Measurements from ENCODE around the gene FBXW8. TPM values are rescaled to one million over a fixed set of nuclear protein-coding genes. Genes with fewer than 3 reads are reported as not detected.

Gene FBXW8
- total RNA-seq, 4 donors from 2014 or later, result 7.8 to 29.9 (median 10.3) TPM

DNA sequence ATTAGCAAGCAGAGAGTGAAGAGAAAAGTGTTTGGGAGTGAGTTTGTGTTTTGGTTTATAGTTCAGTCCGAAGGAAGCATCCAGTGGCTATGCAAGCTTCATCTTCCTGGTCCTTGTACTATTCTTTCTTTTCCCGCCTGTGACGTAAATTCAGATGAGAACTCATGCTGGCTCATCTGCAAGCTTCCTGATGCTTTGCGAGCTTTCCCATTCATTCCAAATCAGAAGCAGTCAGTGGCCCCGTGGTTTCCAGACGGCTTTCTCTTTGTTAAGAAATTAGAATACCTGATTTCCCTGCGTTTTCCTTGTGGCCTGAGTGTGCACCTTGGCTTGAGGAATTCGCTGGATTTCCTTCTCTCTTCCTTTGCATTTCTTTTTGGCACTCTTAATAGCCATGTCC is 99.0 kb downstream of the FBXW8 start:
- H3K4me3 ChIP-seq, result no peak overlapping the region
- H3K4me1 ChIP-seq, result no peaks in the 10 kb centered on the region
- WGBS, 2 donors (ENCODE audit: low coverage in 1 of 2), result 77 to 91% methylated on average over 3 to 8 of the region's 8 CpGs
- H3K27ac ChIP-seq, result no peak overlapping the region
- TF ChIP-seq, protein P1, sequence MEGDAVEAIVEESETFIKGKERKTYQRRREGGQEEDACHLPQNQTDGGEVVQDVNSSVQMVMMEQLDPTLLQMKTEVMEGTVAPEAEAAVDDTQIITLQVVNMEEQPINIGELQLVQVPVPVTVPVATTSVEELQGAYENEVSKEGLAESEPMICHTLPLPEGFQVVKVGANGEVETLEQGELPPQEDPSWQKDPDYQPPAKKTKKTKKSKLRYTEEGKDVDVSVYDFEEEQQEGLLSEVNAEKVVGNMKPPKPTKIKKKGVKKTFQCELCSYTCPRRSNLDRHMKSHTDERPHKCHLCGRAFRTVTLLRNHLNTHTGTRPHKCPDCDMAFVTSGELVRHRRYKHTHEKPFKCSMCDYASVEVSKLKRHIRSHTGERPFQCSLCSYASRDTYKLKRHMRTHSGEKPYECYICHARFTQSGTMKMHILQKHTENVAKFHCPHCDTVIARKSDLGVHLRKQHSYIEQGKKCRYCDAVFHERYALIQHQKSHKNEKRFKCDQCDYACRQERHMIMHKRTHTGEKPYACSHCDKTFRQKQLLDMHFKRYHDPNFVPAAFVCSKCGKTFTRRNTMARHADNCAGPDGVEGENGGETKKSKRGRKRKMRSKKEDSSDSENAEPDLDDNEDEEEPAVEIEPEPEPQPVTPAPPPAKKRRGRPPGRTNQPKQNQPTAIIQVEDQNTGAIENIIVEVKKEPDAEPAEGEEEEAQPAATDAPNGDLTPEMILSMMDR (IDR thresholded peaks at IDR 0.05), result no peak
- TF ChIP-seq POLR2AphosphoS5 (IDR thresholded peaks at IDR 0.05) (no peak), POLR2A (IDR thresholded peaks at IDR 0.05) (no peak), EP300 (IDR thresholded peaks at IDR 0.05; ENCODE audit: low read depth) (no peak)
- intact Hi-C loops (cut with DNase I; ENCODE audit: low total_unique reads), result no loop called here
- no peaks in the 10 kb centered on the region for H3K27me3 ChIP-seq
- in situ Hi-C loops (cut with MboI; ENCODE audit: low pct_ligation_motif_present in 1 of 4, low pct_unique_long_range_greater_than_20kb in 1 of 4, low sequenced_read_pairs in 3 of 4), result no loop called here
- H3K36me3 ChIP-seq, result peaks cover 0 to 11% (median under 1%) of the 10 kb centered on the region in 4 donors
- no peak for DNase-seq
- H3K9me3 ChIP-seq, result peaks cover 0 to 6% of the 10 kb centered on the region in 2 donors

DNA sequence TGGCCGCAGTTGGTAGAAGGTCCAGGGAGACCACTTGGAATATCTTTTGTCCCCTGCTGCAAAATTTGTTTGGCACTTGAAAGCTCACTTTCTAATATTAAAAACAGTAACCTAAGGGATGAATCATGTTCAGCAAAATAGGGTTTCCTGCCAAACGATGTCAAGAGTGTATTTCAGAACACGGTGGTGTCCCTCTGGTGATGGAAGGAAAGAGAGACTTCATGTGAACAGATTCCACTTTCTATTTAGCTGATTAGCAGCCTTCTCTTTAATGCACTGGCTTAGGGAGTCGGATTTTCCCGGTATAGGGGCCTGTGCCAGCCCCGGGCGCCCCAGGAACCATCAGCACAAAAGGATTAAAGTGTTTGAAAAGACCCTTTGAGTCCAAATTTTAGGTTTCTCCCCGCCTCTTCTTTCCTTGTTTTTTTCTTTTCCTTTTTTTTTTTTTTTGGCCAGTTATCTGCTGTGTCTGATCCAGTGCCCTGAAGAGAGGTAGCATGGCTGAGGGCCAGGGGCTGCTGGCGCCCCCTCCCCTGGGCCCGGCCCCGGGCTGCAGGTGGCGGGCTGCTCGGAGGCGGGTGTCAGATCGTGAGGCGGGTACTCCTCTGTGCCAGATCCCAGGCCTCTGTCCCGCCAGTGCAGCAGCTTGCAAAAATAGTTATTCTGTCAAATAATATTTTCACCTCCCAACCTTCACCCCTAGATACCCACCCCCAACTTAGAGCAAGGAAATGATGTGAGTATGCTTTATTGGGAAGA is 100.1 kb downstream of the FBXW8 start:
- intact Hi-C loops (cut with DNase I; ENCODE audit: low total_unique reads), result no loop called here
- H3K27ac ChIP-seq, result no peak overlapping the region
- peaks cover 0 to 6% of the 10 kb centered on the region in 2 donors for H3K9me3 ChIP-seq
- TF ChIP-seq, protein P1 (IDR thresholded peaks at IDR 0.05), result no peak
- TF ChIP-seq POLR2AphosphoS5 (IDR thresholded peaks at IDR 0.05) (no peak), POLR2A (IDR thresholded peaks at IDR 0.05) (no peak)
- H3K4me3 ChIP-seq, result no peak overlapping the region
- peaks cover 0 to 17% (median 0%) of the 10 kb centered on the region in 4 donors for H3K36me3 ChIP-seq
- DNase-seq, result no peak
- WGBS, 2 donors (ENCODE audit: low coverage in 1 of 2), result 68 to 94% methylated on average over 4 to 17 of the region's 17 CpGs
- H3K4me1 ChIP-seq, result no peaks in the 10 kb centered on the region
- H3K27me3 ChIP-seq, result no peaks in the 10 kb centered on the region
- in situ Hi-C loops (cut with MboI; ENCODE audit: low pct_ligation_motif_present in 1 of 4, low pct_unique_long_range_greater_than_20kb in 1 of 4, low sequenced_read_pairs in 3 of 4), result no loop called here

DNA sequence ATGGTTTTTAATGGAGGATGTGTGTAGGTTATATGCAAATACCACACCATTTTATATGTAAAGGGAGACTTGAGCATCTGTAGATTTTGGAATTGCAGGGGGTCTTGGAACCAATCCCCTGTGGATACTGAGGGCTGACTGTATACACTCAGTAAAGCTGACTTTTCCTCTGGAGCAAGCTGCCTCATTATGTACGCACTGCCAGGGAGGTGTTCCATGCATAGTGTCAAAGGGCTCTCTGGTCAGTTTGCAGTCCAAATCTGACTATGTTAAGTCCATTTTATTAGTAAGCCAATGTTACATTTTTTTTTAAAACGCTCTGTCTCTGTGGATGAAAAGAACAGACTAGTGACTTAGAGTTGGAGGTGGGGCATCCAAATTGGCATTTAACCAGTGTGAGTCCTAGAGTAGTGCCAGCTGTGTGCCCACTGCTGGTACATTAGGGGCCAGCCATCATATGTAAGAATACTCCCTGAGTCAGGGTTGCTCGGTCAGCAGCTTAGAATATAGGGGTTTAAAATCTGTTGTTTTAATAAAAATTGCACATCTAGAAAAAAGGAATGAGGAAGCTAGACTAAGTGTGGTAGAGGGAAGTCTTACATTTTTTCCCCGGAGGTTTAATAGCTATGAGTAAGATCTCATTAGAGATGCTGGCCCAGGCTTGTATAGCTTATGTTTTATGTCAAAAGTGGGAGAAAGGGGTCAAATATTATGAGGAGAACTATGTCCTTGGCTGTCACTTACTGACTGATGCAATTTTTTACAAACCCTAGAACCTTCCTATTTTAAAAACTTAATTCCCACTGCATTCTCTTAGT is 101.4 kb downstream of the FBXW8 start:
- no peak for TF ChIP-seq EP300 (IDR thresholded peaks at IDR 0.05; ENCODE audit: low read depth)
- no peak for TF ChIP-seq POLR2AphosphoS5 (IDR thresholded peaks at IDR 0.05)
- no peak for TF ChIP-seq POLR2A (IDR thresholded peaks at IDR 0.05)
- TF ChIP-seq, protein P1 (IDR thresholded peaks at IDR 0.05), result no peak
- in situ Hi-C loops (cut with MboI; ENCODE audit: low pct_ligation_motif_present in 1 of 4, low pct_unique_long_range_greater_than_20kb in 1 of 4, low sequenced_read_pairs in 3 of 4) (no loop called here), intact Hi-C loops (cut with DNase I; ENCODE audit: low total_unique reads) (no loop called here)
- H3K27me3 ChIP-seq, result no peaks in the 10 kb centered on the region
- no peak for DNase-seq
- peaks cover 0 to 17% (median 0%) of the 10 kb centered on the region in 4 donors for H3K36me3 ChIP-seq
- peaks cover 0 to 6% of the 10 kb centered on the region in 2 donors for H3K9me3 ChIP-seq
- 60 to 80% methylated on average over 1 to 4 of the region's 4 CpGs for WGBS, 2 donors (ENCODE audit: low coverage in 1 of 2)
- H3K4me3 ChIP-seq, result no peak overlapping the region
- H3K4me1 ChIP-seq, result no peaks in the 10 kb centered on the region
- no peak overlapping the region for H3K27ac ChIP-seq

DNA sequence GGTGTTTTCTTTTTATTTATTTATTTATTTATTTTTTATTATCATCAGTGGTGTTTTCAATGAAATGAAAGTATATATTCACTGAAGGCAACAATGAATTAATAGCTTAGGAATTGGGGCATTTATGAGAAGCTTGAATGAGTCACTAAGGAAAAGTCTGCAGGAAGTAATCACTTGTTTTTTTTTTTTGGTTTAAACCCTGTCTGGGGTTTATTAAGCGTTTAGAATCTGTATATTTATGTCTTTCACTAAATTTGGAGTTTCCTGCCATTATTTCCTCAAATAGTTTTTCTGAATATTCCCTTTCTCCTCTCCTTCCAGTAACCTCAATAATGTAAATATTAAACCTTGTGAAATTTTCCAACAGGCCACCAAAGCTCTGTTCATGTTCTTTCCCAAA is 103.0 kb downstream of the FBXW8 start:
- Histone ChIP-seq H3K36me3 (peaks cover 0 to 17% (median 0%) of the 10 kb centered on the region in 4 donors), H3K9me3 (peaks cover 0 to 6% of the 10 kb centered on the region in 2 donors), H3K27me3 (no peaks in the 10 kb centered on the region), H3K4me3 (no peak overlapping the region), H3K4me1 (no peaks in the 10 kb centered on the region), H3K27ac (no peak overlapping the region)
- no peak for TF ChIP-seq POLR2A (IDR thresholded peaks at IDR 0.05)
- TF ChIP-seq, protein P1 (IDR thresholded peaks at IDR 0.05), result no peak
- no peak for TF ChIP-seq POLR2AphosphoS5 (IDR thresholded peaks at IDR 0.05)
- no peak for TF ChIP-seq EP300 (IDR thresholded peaks at IDR 0.05; ENCODE audit: low read depth)
- in situ Hi-C loops (cut with MboI; ENCODE audit: low pct_ligation_motif_present in 1 of 4, low pct_unique_long_range_greater_than_20kb in 1 of 4, low sequenced_read_pairs in 3 of 4), result no loop called here
- intact Hi-C loops (cut with DNase I; ENCODE audit: low total_unique reads), result no loop called here
- DNase-seq, result no peak
- WGBS, 2 donors (ENCODE audit: low coverage in 1 of 2), result 77% methylated on average over 1 of the region's 1 CpG; no CpG with 5 or more reads in 1 of the 2 donors

Measured in transverse colon (tissue), 4 donors.